Left lung (tissue), 10 donors: Measurements from ENCODE around the gene MPP2. TPM values are rescaled to one million over a fixed set of nuclear protein-coding genes. Genes with fewer than 3 reads are reported as not detected.

Source experiments
- ATAC-seq: fragments of 200-7000 bp; cut with Tn5 transposase; one replicate; pipeline ENCODE4 v1.9.1; 2020; ENCODE audit warnings: moderate library complexity
- DNase-seq, 4 donors: peaks; one replicate each; pipeline ENCODE4 v3.0.0-alpha.2; 2013 to 2020
- H3K27ac ChIP-seq, 2 donors: fragments of 200-600 bp; sonication (generic) in 1 of 2; one replicate each; pipeline versions ENCODE4 v1.5.0 to v1.8.0; 2020 to 2021
- H3K27me3 ChIP-seq, 2 donors: fragments of 200-600 bp; sonication (generic) in 1 of 2; one replicate each; pipeline versions ENCODE4 v1.5.0 to v1.8.0; 2020 to 2021
- H3K36me3 ChIP-seq, 2 donors: fragments of 200-600 bp; sonication (generic) in 1 of 2; one replicate each; pipeline versions ENCODE4 v1.5.0 to v1.8.0; 2020 to 2021
- H3K4me1 ChIP-seq, 2 donors: fragments of 200-600 bp; one replicate each; pipeline ENCODE4 v1.8.0; 2021
- H3K4me3 ChIP-seq, 2 donors: fragments of 200-600 bp; sonication (generic) in 1 of 2; one replicate each; pipeline versions ENCODE4 v1.5.0 to v1.8.0; 2020 to 2021; ENCODE audit warnings: mild to moderate bottlenecking in 1 of 2
- H3K9me3 ChIP-seq, 2 donors: fragments of 200-600 bp; sonication (generic) in 1 of 2; one replicate each; pipeline versions ENCODE4 v1.5.0 to v1.8.0; 2020 to 2021
- intact Hi-C, 2 donors: fragments of 100-400 bp; cut with DNase I; formaldehyde crosslinking; loops; one replicate each; pipeline versions ENCODE4 v1.11.2 to v1.14.2; 2022
- polyA plus RNA-seq, 6 donors: library from polyadenylated mRNA; unstranded; fragments of 120-200 nt; gene quantifications; one replicate each; pipeline ENCODE4 v1.2.1, GENCODE V29; 2013; ENCODE audit not compliant: insufficient read length in 6 of 6
- total RNA-seq, 2 donors: library from RNA; stranded (reverse); fragmentation: NEBNext Ultra II Directional; extraction: Animal tissue kit (Norgen Biotek cat#: 25700); gene quantifications; one replicate each; pipeline ENCODE4 v1.2.1, GENCODE V29; 2021
- TF ChIP-seq, protein P1 (sequence below), 2 donors: fragments of 200-600 bp; sonication (generic) in 1 of 2; IDR thresholded peaks; one replicate each; pipeline versions ENCODE4 v1.5.0 to v1.8.0; 2021; ENCODE audit warnings: antibody characterized with exemption in 2 of 2
- donor health status: DM: no; HTN: yes; CAD: no.
- donor health status: DM: no; HTN: no; CAD: no.

The MPP2 gene
- total and polyA plus RNA-seq, 8 donors: 1.5 to 4.9 (median 4.5) TPM

DNA sequence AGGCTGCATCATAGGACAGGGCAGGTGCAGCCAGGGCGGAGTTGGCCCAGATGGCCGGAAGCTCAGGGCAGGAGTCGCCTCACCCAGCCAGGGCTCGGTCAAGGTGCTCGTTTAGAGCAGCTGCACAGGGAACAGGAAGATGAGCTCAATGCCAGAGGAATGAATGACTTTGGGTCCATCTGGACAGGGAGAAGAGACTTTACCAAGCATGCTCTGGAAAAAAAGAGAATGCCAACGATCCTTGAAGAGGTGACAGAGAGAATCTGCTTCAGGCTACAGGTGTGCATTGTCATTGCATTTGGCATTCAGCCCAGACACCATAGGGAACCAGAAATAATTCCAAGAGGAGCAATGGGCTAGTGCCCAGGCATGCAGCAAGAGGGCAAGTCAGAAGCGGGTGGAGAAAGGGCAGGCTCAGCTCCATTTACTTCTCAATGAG is 67.6 kb downstream of the MPP2 start:
- TF ChIP-seq, protein P1, sequence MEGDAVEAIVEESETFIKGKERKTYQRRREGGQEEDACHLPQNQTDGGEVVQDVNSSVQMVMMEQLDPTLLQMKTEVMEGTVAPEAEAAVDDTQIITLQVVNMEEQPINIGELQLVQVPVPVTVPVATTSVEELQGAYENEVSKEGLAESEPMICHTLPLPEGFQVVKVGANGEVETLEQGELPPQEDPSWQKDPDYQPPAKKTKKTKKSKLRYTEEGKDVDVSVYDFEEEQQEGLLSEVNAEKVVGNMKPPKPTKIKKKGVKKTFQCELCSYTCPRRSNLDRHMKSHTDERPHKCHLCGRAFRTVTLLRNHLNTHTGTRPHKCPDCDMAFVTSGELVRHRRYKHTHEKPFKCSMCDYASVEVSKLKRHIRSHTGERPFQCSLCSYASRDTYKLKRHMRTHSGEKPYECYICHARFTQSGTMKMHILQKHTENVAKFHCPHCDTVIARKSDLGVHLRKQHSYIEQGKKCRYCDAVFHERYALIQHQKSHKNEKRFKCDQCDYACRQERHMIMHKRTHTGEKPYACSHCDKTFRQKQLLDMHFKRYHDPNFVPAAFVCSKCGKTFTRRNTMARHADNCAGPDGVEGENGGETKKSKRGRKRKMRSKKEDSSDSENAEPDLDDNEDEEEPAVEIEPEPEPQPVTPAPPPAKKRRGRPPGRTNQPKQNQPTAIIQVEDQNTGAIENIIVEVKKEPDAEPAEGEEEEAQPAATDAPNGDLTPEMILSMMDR (IDR thresholded peaks at IDR 0.05): no peak
- no peak overlapping the region for H3K4me3 ChIP-seq
- H3K4me1 ChIP-seq: peaks cover 6 to 8% of the 10 kb centered on the region in 2 donors
- H3K27ac ChIP-seq: no peak overlapping the region
- DNase-seq (peak in 1 of 4 donors; percentile 55), ATAC-seq (peak; percentile 81)
- H3K27me3 ChIP-seq: peaks cover 0 to under 1% of the 10 kb centered on the region in 2 donors
- no peaks in the 10 kb centered on the region for H3K9me3 ChIP-seq
- intact Hi-C loops: loop anchor here in 1 of 2 donors (10.0 kb wide), 1 partner anchor 55 kb away; the partner anchor contains the start of gene CFAP97D1
- H3K36me3 ChIP-seq: no peaks in the 10 kb centered on the region

DNA sequence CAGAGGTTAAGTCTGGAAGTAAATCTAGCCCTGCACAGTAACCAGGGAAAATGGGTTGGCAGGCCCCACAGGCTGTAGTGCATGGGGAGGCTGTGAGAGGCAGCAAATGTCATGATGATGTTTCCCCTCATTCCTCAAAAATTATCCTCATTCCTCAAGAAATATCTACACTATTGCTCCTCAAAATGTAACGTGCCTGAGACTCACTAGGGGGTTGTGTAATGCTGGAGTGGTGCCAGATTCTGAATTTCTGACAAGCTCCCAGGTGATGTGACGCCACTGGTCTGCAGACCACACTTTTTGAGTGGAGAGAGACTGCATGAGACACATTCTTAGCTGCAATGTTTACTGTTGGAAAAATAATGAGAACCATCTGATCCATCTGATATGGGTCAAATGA is 73.2 kb downstream of the MPP2 start:
- intact Hi-C loops: loop anchor here in 1 of 2 donors (10.0 kb wide), 1 partner anchor 49 kb away; the partner anchor contains the start of gene CFAP97D1
- H3K27ac ChIP-seq: no peak overlapping the region
- H3K27me3 ChIP-seq: peaks cover 0 to 37% of the 10 kb centered on the region in 2 donors
- H3K4me1 ChIP-seq: peaks cover 12 to 28% of the 10 kb centered on the region in 2 donors
- H3K9me3 ChIP-seq: no peaks in the 10 kb centered on the region
- no peak overlapping the region for H3K4me3 ChIP-seq
- ATAC-seq (no peak), DNase-seq (peak in 1 of 4 donors; percentile 12)
- TF ChIP-seq, protein P1 (IDR thresholded peaks at IDR 0.05): no peak
- H3K36me3 ChIP-seq: peaks cover 0 to 11% of the 10 kb centered on the region in 2 donors

DNA sequence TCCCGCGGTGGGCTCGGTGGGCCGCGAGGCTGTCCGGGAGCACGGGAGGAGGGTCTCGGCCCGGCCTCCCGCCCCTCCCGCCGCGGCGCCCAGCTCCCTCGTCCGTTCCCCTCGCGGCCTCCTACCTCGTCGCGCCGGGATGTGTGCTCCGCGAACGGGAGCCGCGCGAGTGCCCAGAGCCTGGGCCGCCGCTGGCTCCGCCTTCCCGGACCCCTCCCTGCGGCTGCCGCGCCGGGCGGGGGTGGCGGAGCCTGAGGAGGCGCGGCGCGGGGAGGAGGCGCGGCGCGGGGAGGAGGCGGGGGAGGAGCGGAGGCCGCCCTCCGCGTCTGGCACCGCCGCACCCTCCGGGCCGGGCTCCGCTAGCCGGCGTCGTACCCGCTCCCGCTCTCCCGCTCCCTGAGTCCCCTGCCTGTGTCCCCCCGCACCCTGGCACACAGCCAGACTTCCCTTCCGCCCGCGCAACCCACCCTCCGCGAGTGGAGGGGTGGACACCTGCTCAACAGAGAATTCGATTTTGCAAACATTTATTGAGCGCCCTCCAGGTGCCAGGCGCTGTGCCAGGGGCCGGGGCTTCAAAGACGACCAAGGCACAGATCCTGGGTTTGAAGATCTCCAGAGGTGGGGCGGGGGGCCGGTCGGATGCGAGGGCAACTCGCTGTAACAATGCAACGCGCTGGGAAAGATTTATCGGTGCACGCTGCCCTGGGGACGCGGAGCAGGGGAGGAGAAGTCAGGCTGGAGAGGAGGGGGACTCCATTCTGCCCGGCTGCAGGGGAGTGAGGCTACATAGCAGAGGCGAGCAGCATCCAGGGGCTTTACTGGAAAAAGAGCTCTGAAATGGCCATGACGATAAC is 74.1 kb downstream of the MPP2 start, which contains the start of gene MPP3:
TSS of gene MPP3 (minus strand) at position 171 of the 854 bp plus-strand sequence. CDS start 1,240 bp downstream, outside the sequence.
- peaks cover 12 to 28% of the 10 kb centered on the region in 2 donors for H3K4me1 ChIP-seq
- H3K4me3 ChIP-seq: peak within 1 kb of the TSS; percentile 64 to 66
- peak; percentile 57 to 91 (median 70) for DNase-seq
- ATAC-seq: peak; percentile 93
- peaks cover 0 to 37% of the 10 kb centered on the region in 2 donors for H3K27me3 ChIP-seq
- peak within 1 kb of the TSS; percentile 44 to 76 for H3K27ac ChIP-seq
- intact Hi-C loops: loop anchor here in 1 of 2 donors (10.0 kb wide), 1 partner anchor 48 kb away; the partner anchor contains the start of gene CFAP97D1
- peaks cover 0 to 18% of the 10 kb centered on the region in 2 donors for H3K36me3 ChIP-seq
- H3K9me3 ChIP-seq: no peaks in the 10 kb centered on the region
- TF ChIP-seq, protein P1 (IDR thresholded peaks at IDR 0.05): no peak

DNA sequence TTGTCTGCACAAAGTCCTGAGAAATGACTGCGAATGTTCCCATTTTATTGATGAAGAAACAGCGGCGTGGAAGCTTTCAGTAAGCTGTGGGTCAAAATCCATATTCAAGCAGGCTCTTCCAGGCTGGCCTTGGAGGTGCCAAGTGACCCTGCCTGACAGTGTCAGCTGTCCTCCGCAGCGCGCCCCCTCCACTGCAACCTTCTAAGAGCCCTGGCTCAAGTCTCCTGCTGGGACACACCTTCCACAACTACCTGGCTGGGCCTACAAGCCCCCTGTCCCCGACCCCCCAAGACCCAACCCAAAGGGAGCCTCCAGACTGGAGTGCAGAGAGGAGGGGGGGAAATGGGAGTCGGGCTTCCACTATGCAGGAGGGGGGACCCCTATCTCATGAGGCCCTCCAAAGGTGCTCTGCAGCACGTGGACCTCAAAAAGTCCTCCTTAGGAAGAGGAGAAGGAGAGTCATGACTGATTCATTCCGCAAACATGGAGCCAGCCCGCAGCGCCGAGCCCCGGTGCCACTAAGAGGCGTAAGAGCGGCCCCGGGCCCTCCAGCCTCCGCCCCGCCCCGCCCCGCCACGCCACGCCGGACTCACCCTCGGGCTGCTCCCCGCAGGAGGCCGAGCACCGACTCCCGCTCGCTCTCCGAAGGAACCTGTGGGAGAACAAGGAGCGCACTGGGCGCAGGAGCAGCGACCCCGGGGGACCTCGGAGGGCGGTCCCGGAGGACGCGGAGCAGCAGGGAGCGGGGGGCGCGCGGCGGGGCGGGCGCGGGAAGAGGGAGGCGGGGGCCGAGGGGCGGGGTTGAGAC is 75.0 kb downstream of the MPP2 start:
- peaks cover 0 to 21% of the 10 kb centered on the region in 2 donors for H3K36me3 ChIP-seq
- H3K27ac ChIP-seq: peak overlapping the region; percentile 44 to 76
- DNase-seq (peak; percentile 13 to 92 (median 46)), ATAC-seq (peak; percentile 77)
- intact Hi-C loops: loop anchor here in 1 of 2 donors (10.0 kb wide), 1 partner anchor 48 kb away; the partner anchor contains the start of gene CFAP97D1
- peaks cover 12 to 28% of the 10 kb centered on the region in 2 donors for H3K4me1 ChIP-seq
- H3K27me3 ChIP-seq: peaks cover 0 to 37% of the 10 kb centered on the region in 2 donors
- peak overlapping the region; percentile 64 to 66 for H3K4me3 ChIP-seq
- H3K9me3 ChIP-seq: no peaks in the 10 kb centered on the region
- TF ChIP-seq, protein P1 (IDR thresholded peaks at IDR 0.05): no peak
